RWPE2 (cell line): ENCODE data around the gene ZBTB34.

ENCODE experiments used
- ATAC-seq: fragments of 200-7000 bp; cut with Tn5 transposase; 3 replicates; pipeline ENCODE4 v1.9.1; 2021; ENCODE audit warnings: low read depth
- DNase-seq: peaks from one replicate; pipeline ENCODE4 v3.0.0-alpha.2; 2020; ENCODE audit warnings: low spot score
- H3K27ac ChIP-seq: fragments of 450-650 bp; 2 replicates; pipeline ENCODE4 v1.5.1; 2017; ENCODE audit warnings: mild to moderate bottlenecking; ENCODE audit not compliant: poor library complexity, severe bottlenecking
- H3K27me3 ChIP-seq: fragments of 250-450 bp; sonication (Bioruptor Pico); 2 replicates; pipeline ENCODE4 v1.5.1; 2021; ENCODE audit warnings: mild to moderate bottlenecking, moderate library complexity; ENCODE audit not compliant: insufficient read depth, poor library complexity, severe bottlenecking
- H3K36me3 ChIP-seq: fragments of 250-450 bp; sonication (Bioruptor Pico); 2 replicates; pipeline ENCODE4 v1.5.1; 2020; ENCODE audit warnings: low read depth, mild to moderate bottlenecking, moderate library complexity
- H3K4me1 ChIP-seq: fragments of 250-450 bp; sonication (Bioruptor Pico); 2 replicates; pipeline ENCODE4 v1.5.1; 2021; ENCODE audit warnings: mild to moderate bottlenecking, moderate library complexity; ENCODE audit not compliant: insufficient read depth, poor library complexity, severe bottlenecking
- H3K4me3 ChIP-seq: fragments of 250-450 bp; sonication (Bioruptor Pico); 2 replicates; pipeline ENCODE4 v1.5.1; 2021; ENCODE audit warnings: mild to moderate bottlenecking, moderate library complexity; ENCODE audit not compliant: severe bottlenecking
- H3K9me3 ChIP-seq: fragments of 250-450 bp; sonication (Bioruptor Pico); 2 replicates; pipeline ENCODE4 v1.5.1; 2021; ENCODE audit warnings: mild to moderate bottlenecking, moderate library complexity; ENCODE audit not compliant: severe bottlenecking
- TF ChIP-seq, protein P1 (sequence below): fragments of 450-650 bp; IDR thresholded peaks from one replicate; pipeline ENCODE4 v1.5.1; 2017; ENCODE audit warnings: mild to moderate bottlenecking, moderate library complexity; ENCODE audit not compliant: poor library complexity, severe bottlenecking

Gene ZBTB34

GRCh38 chr9:126842220-126842842 lies 18.1 kb upstream of the ZBTB34 start:
- Histone ChIP-seq H3K4me3 (no peak overlapping the region), H3K9me3 (no peaks in the 10 kb centered on the region), H3K36me3 (0 out of 2 replicates have a peak, but pooled peaks cover 5% of the 10 kb centered on the region), H3K27ac (no peak overlapping the region), H3K27me3 (no peaks in the 10 kb centered on the region), H3K4me1 (peaks cover 6% of the 10 kb centered on the region)
- ATAC-seq (no peak), DNase-seq (no peak)
- TF ChIP-seq, protein P1, sequence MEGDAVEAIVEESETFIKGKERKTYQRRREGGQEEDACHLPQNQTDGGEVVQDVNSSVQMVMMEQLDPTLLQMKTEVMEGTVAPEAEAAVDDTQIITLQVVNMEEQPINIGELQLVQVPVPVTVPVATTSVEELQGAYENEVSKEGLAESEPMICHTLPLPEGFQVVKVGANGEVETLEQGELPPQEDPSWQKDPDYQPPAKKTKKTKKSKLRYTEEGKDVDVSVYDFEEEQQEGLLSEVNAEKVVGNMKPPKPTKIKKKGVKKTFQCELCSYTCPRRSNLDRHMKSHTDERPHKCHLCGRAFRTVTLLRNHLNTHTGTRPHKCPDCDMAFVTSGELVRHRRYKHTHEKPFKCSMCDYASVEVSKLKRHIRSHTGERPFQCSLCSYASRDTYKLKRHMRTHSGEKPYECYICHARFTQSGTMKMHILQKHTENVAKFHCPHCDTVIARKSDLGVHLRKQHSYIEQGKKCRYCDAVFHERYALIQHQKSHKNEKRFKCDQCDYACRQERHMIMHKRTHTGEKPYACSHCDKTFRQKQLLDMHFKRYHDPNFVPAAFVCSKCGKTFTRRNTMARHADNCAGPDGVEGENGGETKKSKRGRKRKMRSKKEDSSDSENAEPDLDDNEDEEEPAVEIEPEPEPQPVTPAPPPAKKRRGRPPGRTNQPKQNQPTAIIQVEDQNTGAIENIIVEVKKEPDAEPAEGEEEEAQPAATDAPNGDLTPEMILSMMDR, result no peak

DNA sequence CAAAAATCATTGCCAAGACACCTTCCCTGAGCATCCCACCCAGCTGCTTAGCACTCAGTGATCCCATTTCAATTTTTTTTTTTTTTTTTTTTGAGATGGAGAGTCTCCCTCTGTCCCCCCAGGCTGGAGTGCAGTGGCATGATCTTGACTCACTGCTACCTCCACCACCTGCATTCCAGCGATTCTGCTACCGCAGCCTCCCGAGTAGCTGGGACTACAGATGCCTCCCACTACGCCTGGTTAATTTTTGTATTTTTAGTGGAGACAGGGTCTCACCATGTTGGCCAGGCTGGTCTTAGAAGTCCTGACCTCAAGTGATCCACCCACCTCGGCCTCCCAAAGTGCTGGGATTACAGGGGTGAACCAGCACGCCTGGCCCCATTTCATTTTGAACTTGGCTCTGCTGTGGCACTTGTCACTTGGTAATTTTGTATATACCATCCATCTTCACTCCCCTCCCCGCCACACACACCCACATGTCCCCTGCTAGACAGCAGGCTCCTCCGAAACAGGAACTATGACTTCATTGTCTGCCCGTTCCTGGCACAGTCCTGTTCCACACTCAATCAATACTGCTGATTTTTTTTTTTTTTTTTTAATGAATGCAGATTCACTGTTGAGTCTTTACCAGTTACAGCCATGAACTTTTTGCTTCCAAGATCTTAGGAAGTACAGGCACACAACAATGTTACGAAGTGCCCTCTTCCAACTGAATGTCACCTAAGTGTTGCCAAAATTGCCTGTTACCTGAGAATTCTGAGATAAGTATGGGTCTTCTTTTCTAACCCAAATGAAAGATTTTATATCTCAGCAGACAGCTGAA lies 17.3 kb upstream of the ZBTB34 start:
- no peak for DNase-seq
- TF ChIP-seq, protein P1, result no peak
- no peaks in the 10 kb centered on the region for H3K9me3 ChIP-seq
- H3K27ac ChIP-seq, result peak overlapping the region; percentile 12
- H3K27me3 ChIP-seq, result no peaks in the 10 kb centered on the region
- H3K4me1 ChIP-seq, result peaks cover 6% of the 10 kb centered on the region
- no peak overlapping the region for H3K4me3 ChIP-seq
- 0 out of 2 replicates have a peak, but pooled peaks cover 1% of the 10 kb centered on the region for H3K36me3 ChIP-seq
- no peak for ATAC-seq

GRCh38 chr9:126844085-126844484 lies 16.4 kb upstream of the ZBTB34 start:
- Histone ChIP-seq H3K9me3 (no peaks in the 10 kb centered on the region), H3K4me3 (no peak overlapping the region), H3K27me3 (no peaks in the 10 kb centered on the region), H3K4me1 (peaks cover 6% of the 10 kb centered on the region), H3K36me3 (no peaks in the 10 kb centered on the region), H3K27ac (peak overlapping the region; percentile 12)
- TF ChIP-seq, protein P1, result no peak
- ATAC-seq (peak; percentile 93), DNase-seq (no peak)

DNA sequence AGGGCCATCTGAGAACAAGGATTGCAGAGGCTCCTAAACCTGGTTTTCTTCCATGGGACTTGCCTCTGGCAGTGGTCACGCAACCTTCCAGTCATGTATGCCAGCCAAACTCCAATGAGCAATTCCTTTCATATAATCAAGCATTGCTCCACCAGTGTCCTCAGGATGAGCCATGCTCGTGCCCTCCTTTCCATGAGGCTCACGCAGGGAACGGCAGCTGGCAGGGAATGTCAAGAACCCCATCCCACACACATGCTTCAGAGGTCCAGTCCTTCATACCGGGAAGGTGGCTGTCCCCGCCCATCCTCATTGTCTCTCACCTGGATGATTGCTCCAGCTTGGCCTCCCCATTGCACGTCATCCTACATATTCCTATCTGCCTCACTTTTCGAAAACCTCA lies 13.4 kb upstream of the ZBTB34 start:
- Histone ChIP-seq H3K9me3 (no peaks in the 10 kb centered on the region), H3K4me1 (peaks cover 6% of the 10 kb centered on the region), H3K36me3 (no peaks in the 10 kb centered on the region), H3K4me3 (no peak overlapping the region), H3K27ac (no peak overlapping the region), H3K27me3 (no peaks in the 10 kb centered on the region)
- TF ChIP-seq, protein P1, result no peak
- ATAC-seq (no peak), DNase-seq (no peak)
